ENCODE data around the gene ZWILCH. TPM values are rescaled to one million over a fixed set of nuclear protein-coding genes. Genes with fewer than 3 reads are reported as not detected.
"Not testable (repeated sequence)": the region's sequence is repeated elsewhere in the genome, so short reads cannot be mapped to it uniquely, and the experiment has no call there.

Gene ZWILCH
- total and polyA plus RNA-seq, 5 donors from 2014 or later: 10.3 to 15.7 (median 11.6) TPM

- Histone ChIP-seq H3K27ac (ENCODE audit: insufficient read depth, low read length, poor library complexity, severe bottlenecking) (no peak overlapping the region), H3K4me3 (ENCODE audit: low read depth, low read length) (no peak overlapping the region), H3K36me3 (ENCODE audit: control insufficient read depth, insufficient read depth, low read length) (peaks cover 90% of the 10 kb centered on the region), H3K9me3 (ENCODE audit: control insufficient read depth in 2 of 2, low read length in 2 of 2) (no peaks in the 10 kb centered on the region), H3K4me1 (ENCODE audit: control insufficient read depth, insufficient read depth, low read length, poor library complexity, severe bottlenecking) (no peaks in the 10 kb centered on the region), H3K27me3 (ENCODE audit: control insufficient read depth, insufficient read depth, low read length) (no peaks in the 10 kb centered on the region)
- Mint-ChIP-seq H3K9me3 (no peaks in the 10 kb centered on the region), H3K4me1 (peaks cover 0 to 15% (median 8%) of the 10 kb centered on the region in 4 donors), H3K27ac (peak overlapping the region in 1 of 3 donors; percentile 58), H3K4me3 (no peak overlapping the region), H3K36me3 (peaks cover 37% of the 10 kb centered on the region), H3K27me3 (no peaks in the 10 kb centered on the region)
- DNase-seq: no peak
- no peak for ATAC-seq (ENCODE audit: low read depth in 2 of 2)
These were observed 15.8 kb upstream of the ZWILCH start for GRCh38 chr15:66489179-66489791.

- no peak overlapping the region for H3K27ac ChIP-seq (ENCODE audit: insufficient read depth, low read length, poor library complexity, severe bottlenecking)
- Mint-ChIP-seq H3K36me3 (peaks cover 36% of the 10 kb centered on the region), H3K27me3 (no peaks in the 10 kb centered on the region), H3K27ac (peak overlapping the region in 1 of 3 donors; percentile 49), H3K4me1 (peaks cover 5 to 36% (median 20%) of the 10 kb centered on the region in 4 donors), H3K4me3 (no peak overlapping the region), H3K9me3 (no peaks in the 10 kb centered on the region)
- H3K36me3 ChIP-seq (ENCODE audit: control insufficient read depth, insufficient read depth, low read length): peaks cover 83% of the 10 kb centered on the region
- H3K4me1 ChIP-seq (ENCODE audit: control insufficient read depth, insufficient read depth, low read length, poor library complexity, severe bottlenecking): peaks cover 11% of the 10 kb centered on the region
- no peaks in the 10 kb centered on the region for H3K27me3 ChIP-seq (ENCODE audit: control insufficient read depth, insufficient read depth, low read length)
- no peaks in the 10 kb centered on the region for H3K9me3 ChIP-seq (ENCODE audit: control insufficient read depth in 2 of 2, low read length in 2 of 2)
- DNase-seq: no peak
- no peak overlapping the region for H3K4me3 ChIP-seq (ENCODE audit: low read depth, low read length)
- ATAC-seq (ENCODE audit: low read depth in 2 of 2): no peak
These were observed 13.3 kb upstream of the ZWILCH start for GRCh38 chr15:66491846-66492245.

GRCh38 chr15:66494262-66494661 lies 10.9 kb upstream of the ZWILCH start:
- ATAC-seq (ENCODE audit: low read depth in 2 of 2) (no peak), DNase-seq (no peak)
- Mint-ChIP-seq H3K9me3 (no peaks in the 10 kb centered on the region), H3K4me3 (peak overlapping the region in 2 of 4 donors; percentile 17 to 44), H3K36me3 (peaks cover 41% of the 10 kb centered on the region), H3K4me1 (peaks cover 9 to 59% (median 36%) of the 10 kb centered on the region in 4 donors), H3K27ac (peak overlapping the region in 1 of 3 donors; percentile 32), H3K27me3 (peaks cover 5% of the 10 kb centered on the region)
- H3K27ac ChIP-seq (ENCODE audit: insufficient read depth, low read length, poor library complexity, severe bottlenecking): no peak overlapping the region
- H3K27me3 ChIP-seq (ENCODE audit: control insufficient read depth, insufficient read depth, low read length): no peaks in the 10 kb centered on the region
- H3K9me3 ChIP-seq (ENCODE audit: control insufficient read depth in 2 of 2, low read length in 2 of 2): no peaks in the 10 kb centered on the region
- no peak overlapping the region for H3K4me3 ChIP-seq (ENCODE audit: low read depth, low read length)
- peaks cover 24% of the 10 kb centered on the region for H3K4me1 ChIP-seq (ENCODE audit: control insufficient read depth, insufficient read depth, low read length, poor library complexity, severe bottlenecking)
- peaks cover 73% of the 10 kb centered on the region for H3K36me3 ChIP-seq (ENCODE audit: control insufficient read depth, insufficient read depth, low read length)

- peaks cover 14 to 64% (median 37%) of the 10 kb centered on the region in 4 donors for H3K4me1 Mint-ChIP-seq
- peak; percentile 33 to 39 for ATAC-seq (ENCODE audit: low read depth in 2 of 2)
- Histone ChIP-seq H3K4me3 (ENCODE audit: low read depth, low read length) (peak overlapping the region; percentile 96), H3K9me3 (ENCODE audit: control insufficient read depth in 2 of 2, low read length in 2 of 2) (no peaks in the 10 kb centered on the region), H3K27me3 (ENCODE audit: control insufficient read depth, insufficient read depth, low read length) (no peaks in the 10 kb centered on the region), H3K36me3 (ENCODE audit: control insufficient read depth, insufficient read depth, low read length) (peaks cover 74% of the 10 kb centered on the region), H3K4me1 (ENCODE audit: control insufficient read depth, insufficient read depth, low read length, poor library complexity, severe bottlenecking) (peaks cover 24% of the 10 kb centered on the region), H3K27ac (ENCODE audit: insufficient read depth, low read length, poor library complexity, severe bottlenecking) (peak overlapping the region; percentile 92)
- peaks cover 43% of the 10 kb centered on the region for H3K36me3 Mint-ChIP-seq
- H3K9me3 Mint-ChIP-seq: no peaks in the 10 kb centered on the region
- peak overlapping the region; percentile 97 to 100 (median 99) for H3K27ac Mint-ChIP-seq
- H3K4me3 Mint-ChIP-seq: peak overlapping the region; percentile 97 to 99 (median 98)
- peak in 1 of 3 donors; percentile 60 for DNase-seq
- peaks cover 5% of the 10 kb centered on the region for H3K27me3 Mint-ChIP-seq
These were observed 8.1 kb upstream of the ZWILCH start for GRCh38 chr15:66496951-66497501.

- ATAC-seq (ENCODE audit: low read depth in 2 of 2) (peak; percentile 91 to 92), DNase-seq (peak; percentile 96 to 97 (median 97))
- H3K9me3 ChIP-seq (ENCODE audit: control insufficient read depth in 2 of 2, low read length in 2 of 2): no peaks in the 10 kb centered on the region
- H3K36me3 ChIP-seq (ENCODE audit: control insufficient read depth, insufficient read depth, low read length): peaks cover 74% of the 10 kb centered on the region
- no peaks in the 10 kb centered on the region for H3K9me3 Mint-ChIP-seq
- H3K27me3 ChIP-seq (ENCODE audit: control insufficient read depth, insufficient read depth, low read length): no peaks in the 10 kb centered on the region
- H3K27me3 Mint-ChIP-seq: peaks cover 5% of the 10 kb centered on the region
- H3K4me3 Mint-ChIP-seq: peak within 1 kb of the TSS; percentile 97 to 99 (median 98)
- peak within 1 kb of the TSS; percentile 96 for H3K4me3 ChIP-seq (ENCODE audit: low read depth, low read length)
- H3K4me1 ChIP-seq (ENCODE audit: control insufficient read depth, insufficient read depth, low read length, poor library complexity, severe bottlenecking): peaks cover 30% of the 10 kb centered on the region
- peak within 1 kb of the TSS; percentile 97 to 100 (median 99) for H3K27ac Mint-ChIP-seq
- peaks cover 51% of the 10 kb centered on the region for H3K36me3 Mint-ChIP-seq
- H3K4me1 Mint-ChIP-seq: peaks cover 14 to 71% (median 41%) of the 10 kb centered on the region in 4 donors
- peak within 1 kb of the TSS; percentile 92 for H3K27ac ChIP-seq (ENCODE audit: insufficient read depth, low read length, poor library complexity, severe bottlenecking)
These were observed 7.3 kb upstream of the ZWILCH start, which contains the start of gene SNAPC5 for GRCh38 chr15:66497502-66498455. Gene SNAPC5 (minus strand): TSS chr15:66497762. CDS start chr15:66497731, 31 bp downstream.

- no peaks in the 10 kb centered on the region for H3K9me3 Mint-ChIP-seq
- H3K4me1 Mint-ChIP-seq: peaks cover 14 to 77% (median 49%) of the 10 kb centered on the region in 4 donors
- peak overlapping the region; percentile 9 to 100 (median 99) for H3K27ac Mint-ChIP-seq
- ATAC-seq (ENCODE audit: low read depth in 2 of 2): no peak
- peaks cover 47% of the 10 kb centered on the region for H3K36me3 Mint-ChIP-seq
- Histone ChIP-seq H3K9me3 (ENCODE audit: control insufficient read depth in 2 of 2, low read length in 2 of 2) (no peaks in the 10 kb centered on the region), H3K27ac (ENCODE audit: insufficient read depth, low read length, poor library complexity, severe bottlenecking) (peak overlapping the region; percentile 92), H3K4me1 (ENCODE audit: control insufficient read depth, insufficient read depth, low read length, poor library complexity, severe bottlenecking) (peaks cover 39% of the 10 kb centered on the region), H3K4me3 (ENCODE audit: low read depth, low read length) (no peak overlapping the region), H3K27me3 (ENCODE audit: control insufficient read depth, insufficient read depth, low read length) (no peaks in the 10 kb centered on the region), H3K36me3 (ENCODE audit: control insufficient read depth, insufficient read depth, low read length) (peaks cover 71% of the 10 kb centered on the region)
- peak in 2 of 3 donors; percentile 68 for DNase-seq
- peaks cover 5% of the 10 kb centered on the region for H3K27me3 Mint-ChIP-seq
- peak overlapping the region; percentile 38 to 99 (median 98) for H3K4me3 Mint-ChIP-seq
These were observed 6.4 kb upstream of the ZWILCH start for GRCh38 chr15:66498501-66499386.

- Mint-ChIP-seq H3K36me3 (peaks cover 49% of the 10 kb centered on the region), H3K27me3 (peaks cover 12% of the 10 kb centered on the region), H3K4me3 (peak overlapping the region in 2 of 4 donors; percentile 75), H3K4me1 (peaks cover 21 to 81% (median 48%) of the 10 kb centered on the region in 4 donors)
- H3K4me3 ChIP-seq (ENCODE audit: low read depth, low read length); H3K27ac Mint-ChIP-seq; H3K27me3 ChIP-seq (ENCODE audit: control insufficient read depth, insufficient read depth, low read length); H3K9me3 Mint-ChIP-seq; ATAC-seq (ENCODE audit: low read depth in 2 of 2); H3K9me3 ChIP-seq (ENCODE audit: control insufficient read depth in 2 of 2, low read length in 2 of 2); DNase-seq; H3K27ac ChIP-seq (ENCODE audit: insufficient read depth, low read length, poor library complexity, severe bottlenecking): not testable (repeated sequence)
- Histone ChIP-seq H3K4me1 (ENCODE audit: control insufficient read depth, insufficient read depth, low read length, poor library complexity, severe bottlenecking) (peaks cover 43% of the 10 kb centered on the region), H3K36me3 (ENCODE audit: control insufficient read depth, insufficient read depth, low read length) (peaks cover 55% of the 10 kb centered on the region)
These were observed 4.8 kb upstream of the ZWILCH start for GRCh38 chr15:66500346-66500745.
